ENCODE results near the gene HAGHL. TPM values are rescaled to one million over a fixed set of nuclear protein-coding genes. Genes with fewer than 3 reads are reported as not detected.

HAGHL gene
- total and polyA plus RNA-seq, 12 donors: 0.35 to 63.5 (median 6.0) TPM; not detected in 1

DNA sequence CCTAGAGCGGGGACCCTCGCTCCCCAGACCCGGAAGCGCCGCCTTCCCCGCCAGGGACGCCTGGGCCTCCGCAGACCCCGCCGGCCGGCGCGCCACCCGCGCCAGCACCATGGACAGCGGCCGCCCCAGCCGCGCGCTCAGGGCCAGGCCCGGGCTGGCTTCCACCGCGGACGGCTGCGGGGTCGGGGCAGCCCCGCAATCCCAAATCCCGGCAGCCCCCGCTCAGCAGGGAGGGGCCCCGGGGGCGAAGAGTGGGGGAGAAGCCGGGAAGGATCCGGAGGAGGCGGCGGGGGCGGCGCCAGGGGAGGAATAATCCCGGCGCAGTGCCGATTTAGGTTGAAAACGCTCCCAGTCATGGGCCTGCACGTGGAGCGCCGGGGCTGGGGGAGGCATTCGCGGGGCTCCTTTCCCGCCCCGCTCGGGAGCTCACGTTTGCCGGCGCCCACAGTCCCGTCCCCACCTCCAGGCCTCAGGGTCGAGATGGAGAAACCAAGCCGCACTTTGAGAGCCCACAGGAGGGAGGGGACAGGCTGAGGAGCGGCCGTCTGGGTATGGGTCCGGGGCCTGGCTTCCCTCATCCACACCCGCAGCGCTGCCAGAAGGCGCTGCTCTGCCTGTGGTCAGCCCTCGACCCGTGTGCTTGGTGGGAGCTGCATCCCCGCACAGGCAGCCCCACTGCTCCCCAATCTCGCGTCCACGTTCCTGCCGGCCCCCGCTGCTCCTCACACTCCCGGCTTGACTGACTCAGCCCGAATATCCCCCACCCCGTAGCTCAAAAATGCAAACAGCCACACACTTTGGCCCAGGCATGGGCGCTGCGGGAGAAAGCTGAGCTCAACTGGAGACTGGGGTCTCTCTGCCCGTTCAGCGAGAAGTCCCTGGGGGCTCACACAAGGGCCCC lies 26.0 kb upstream of the HAGHL start:
- intact Hi-C loops (cut with DNase I): no loop called here
- Histone ChIP-seq H3K27me3 (peaks cover 65% of the 10 kb centered on the region), H3K4me1 (replicated peaks in 1 of 2) (peaks cover 4 to 8% of the 10 kb centered on the region in 2 donors), H3K9me3 (replicated peaks in 1 of 3) (no peaks in the 10 kb centered on the region), H3K4me3 (no peak overlapping the region), H3K27ac (no peak overlapping the region), H3K36me3 (replicated peaks in 1 of 2) (no peaks in the 10 kb centered on the region)
- 0 to 5% (median 2%) methylated on average over 4 to 76 of the region's 76 CpGs for WGBS, 4 donors
- TF ChIP-seq POLR2A (IDR thresholded peaks at IDR 0.05): no peak
- TF ChIP-seq, protein P1, sequence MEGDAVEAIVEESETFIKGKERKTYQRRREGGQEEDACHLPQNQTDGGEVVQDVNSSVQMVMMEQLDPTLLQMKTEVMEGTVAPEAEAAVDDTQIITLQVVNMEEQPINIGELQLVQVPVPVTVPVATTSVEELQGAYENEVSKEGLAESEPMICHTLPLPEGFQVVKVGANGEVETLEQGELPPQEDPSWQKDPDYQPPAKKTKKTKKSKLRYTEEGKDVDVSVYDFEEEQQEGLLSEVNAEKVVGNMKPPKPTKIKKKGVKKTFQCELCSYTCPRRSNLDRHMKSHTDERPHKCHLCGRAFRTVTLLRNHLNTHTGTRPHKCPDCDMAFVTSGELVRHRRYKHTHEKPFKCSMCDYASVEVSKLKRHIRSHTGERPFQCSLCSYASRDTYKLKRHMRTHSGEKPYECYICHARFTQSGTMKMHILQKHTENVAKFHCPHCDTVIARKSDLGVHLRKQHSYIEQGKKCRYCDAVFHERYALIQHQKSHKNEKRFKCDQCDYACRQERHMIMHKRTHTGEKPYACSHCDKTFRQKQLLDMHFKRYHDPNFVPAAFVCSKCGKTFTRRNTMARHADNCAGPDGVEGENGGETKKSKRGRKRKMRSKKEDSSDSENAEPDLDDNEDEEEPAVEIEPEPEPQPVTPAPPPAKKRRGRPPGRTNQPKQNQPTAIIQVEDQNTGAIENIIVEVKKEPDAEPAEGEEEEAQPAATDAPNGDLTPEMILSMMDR (IDR thresholded peaks at IDR 0.05): no peak
- DNase-seq: peak in 1 of 7 donors; percentile 28

DNA sequence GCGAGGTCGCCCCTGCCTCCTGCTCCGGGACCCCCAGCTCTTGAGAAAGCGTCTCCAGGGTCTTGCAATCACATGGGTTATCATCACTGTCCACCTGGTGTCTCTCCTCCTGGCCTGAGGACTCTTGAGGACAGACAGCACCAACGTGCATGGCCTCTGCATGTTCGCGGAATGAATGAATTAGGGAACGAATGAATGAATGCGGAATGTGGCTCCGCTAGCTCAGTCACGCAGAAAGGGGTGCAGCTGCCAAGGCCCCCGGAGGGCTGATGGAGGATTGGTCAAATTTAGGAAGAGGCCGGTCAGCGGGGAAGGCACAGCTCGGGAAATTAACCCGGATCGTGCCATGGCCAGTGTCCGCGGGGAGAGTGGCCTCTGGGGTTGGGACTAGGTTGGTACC lies 24.6 kb upstream of the HAGHL start:
- H3K27me3 ChIP-seq: peaks cover 67% of the 10 kb centered on the region
- H3K36me3 ChIP-seq (replicated peaks in 1 of 2): no peaks in the 10 kb centered on the region
- no peaks in the 10 kb centered on the region for H3K9me3 ChIP-seq (replicated peaks in 1 of 3)
- DNase-seq: no peak
- H3K4me1 ChIP-seq (replicated peaks in 1 of 2): peaks cover 4 to 8% of the 10 kb centered on the region in 2 donors
- intact Hi-C loops (cut with DNase I): no loop called here
- no peak overlapping the region for H3K4me3 ChIP-seq
- no peak overlapping the region for H3K27ac ChIP-seq
- TF ChIP-seq POLR2A (IDR thresholded peaks at IDR 0.05): no peak
- TF ChIP-seq, protein P1 (IDR thresholded peaks at IDR 0.05): no peak
- WGBS, 4 donors: 74 to 85% (median 78%) methylated on average over 15 to 19 of the region's 19 CpGs

DNA sequence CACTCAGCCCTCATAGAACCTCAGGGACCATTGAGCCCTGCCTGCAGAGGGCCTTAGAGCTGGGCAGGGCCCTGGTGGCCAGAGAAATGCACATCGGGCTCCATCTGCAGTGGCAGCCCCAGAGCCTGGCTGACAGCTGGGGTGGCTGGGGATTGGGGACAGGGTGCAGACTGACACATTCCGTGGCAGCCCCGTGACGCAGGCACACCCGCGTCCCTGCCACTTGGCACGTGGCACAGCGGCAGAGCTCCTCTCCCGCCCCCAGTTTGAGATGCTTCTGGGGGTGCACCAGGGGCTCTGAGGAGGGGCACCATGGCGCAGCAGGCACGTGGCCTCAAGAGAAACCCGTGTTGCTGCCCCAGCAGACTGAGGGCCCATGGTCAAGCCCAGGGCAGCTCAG lies 23.5 kb upstream of the HAGHL start:
- DNase-seq: no peak
- Histone ChIP-seq H3K27me3 (peaks cover 66% of the 10 kb centered on the region), H3K4me1 (replicated peaks in 1 of 2) (peaks cover 4 to 8% of the 10 kb centered on the region in 2 donors), H3K27ac (no peak overlapping the region), H3K4me3 (no peak overlapping the region), H3K36me3 (replicated peaks in 1 of 2) (no peaks in the 10 kb centered on the region), H3K9me3 (replicated peaks in 1 of 3) (no peaks in the 10 kb centered on the region)
- TF ChIP-seq, protein P1 (IDR thresholded peaks at IDR 0.05): no peak
- no peak for TF ChIP-seq POLR2A (IDR thresholded peaks at IDR 0.05)
- 63 to 78% (median 73%) methylated on average over 2 to 12 of the region's 12 CpGs for WGBS, 4 donors
- intact Hi-C loops (cut with DNase I): no loop called here

DNA sequence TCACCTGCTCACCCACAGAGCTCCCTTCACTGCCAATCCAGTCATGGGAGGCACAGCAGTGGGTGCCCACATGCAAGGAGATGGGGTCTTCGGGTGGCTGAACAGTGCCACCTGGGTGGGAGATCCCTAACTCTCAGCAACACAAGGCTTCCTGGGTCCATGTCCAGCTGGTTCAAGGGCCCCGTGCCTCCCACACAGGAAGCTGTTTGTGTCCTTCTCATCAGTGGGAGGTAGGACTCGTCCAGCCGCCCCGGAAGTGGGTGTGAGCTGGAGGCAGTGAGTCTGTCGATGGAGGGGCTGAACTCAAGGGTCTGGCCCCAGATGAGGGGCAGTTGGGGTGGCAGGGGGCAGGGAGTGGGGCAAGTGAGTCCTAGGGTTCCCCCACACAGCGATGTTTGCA lies 22.9 kb upstream of the HAGHL start:
- 59 to 80% (median 70%) methylated on average over 3 to 7 of the region's 7 CpGs for WGBS, 4 donors
- no peaks in the 10 kb centered on the region for H3K36me3 ChIP-seq (replicated peaks in 1 of 2)

More for the DNA sequence above, 22.9 kb upstream of the HAGHL start:
- Histone ChIP-seq H3K9me3 (replicated peaks in 1 of 3) (no peaks in the 10 kb centered on the region), H3K4me1 (replicated peaks in 1 of 2) (peaks cover 4 to 8% of the 10 kb centered on the region in 2 donors), H3K27ac (no peak overlapping the region), H3K27me3 (peaks cover 67% of the 10 kb centered on the region), H3K4me3 (no peak overlapping the region)
- DNase-seq: no peak
- TF ChIP-seq, protein P1 (IDR thresholded peaks at IDR 0.05): no peak
- no peak for TF ChIP-seq POLR2A (IDR thresholded peaks at IDR 0.05)
- intact Hi-C loops (cut with DNase I): no loop called here

Measured in adrenal gland (tissue), 12 donors.